ENCODE data around the gene SEC63. TPM values are rescaled to one million over a fixed set of nuclear protein-coding genes. Genes with fewer than 3 reads are reported as not detected.
"Not testable (repeated sequence)": the region's sequence is repeated elsewhere in the genome, so short reads cannot be mapped to it uniquely, and the experiment has no call there.

SEC63 gene
- total RNA-seq, 4 donors from 2014 or later = 24.6 to 50.3 (median 28.5) TPM

DNA sequence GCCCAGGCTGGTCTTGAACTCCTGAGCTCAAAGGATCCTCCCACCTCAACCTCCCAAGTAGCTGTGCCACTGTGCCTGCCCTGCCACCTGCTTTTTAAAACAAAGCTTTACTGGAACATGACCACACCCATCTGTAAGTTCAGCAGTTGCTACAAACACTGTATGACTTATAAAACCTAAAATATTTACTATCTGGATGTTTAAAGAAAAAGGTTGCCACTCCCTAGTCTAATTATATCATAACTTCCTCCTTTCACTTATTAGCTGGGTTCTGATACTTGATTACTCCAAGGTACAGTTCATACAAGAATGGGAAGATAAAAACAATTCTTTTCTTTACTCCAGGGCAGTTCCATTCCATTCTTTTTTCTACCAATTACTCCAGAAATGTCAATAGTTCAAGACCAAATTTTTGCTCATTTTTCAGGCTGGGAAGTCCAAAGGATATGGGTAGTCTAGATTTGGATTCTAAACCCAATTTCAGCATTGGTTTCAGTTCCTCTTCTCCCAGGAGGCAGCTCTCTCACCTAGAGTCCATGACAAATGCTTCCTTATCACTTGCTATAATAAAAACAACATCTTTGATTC lies 63.1 kb downstream of the SEC63 start:
- Histone ChIP-seq H3K9me3 (no peaks in the 10 kb centered on the region), H3K4me1 (peaks cover 0 to 15% (median 6%) of the 10 kb centered on the region in 4 donors), H3K27ac (peak overlapping the region; percentile 57 to 82 (median 76)), H3K36me3 (peaks cover 0 to 61% (median 16%) of the 10 kb centered on the region in 4 donors), H3K27me3 (no peaks in the 10 kb centered on the region), H3K4me3 (no peak overlapping the region)
- TF ChIP-seq, protein P1, sequence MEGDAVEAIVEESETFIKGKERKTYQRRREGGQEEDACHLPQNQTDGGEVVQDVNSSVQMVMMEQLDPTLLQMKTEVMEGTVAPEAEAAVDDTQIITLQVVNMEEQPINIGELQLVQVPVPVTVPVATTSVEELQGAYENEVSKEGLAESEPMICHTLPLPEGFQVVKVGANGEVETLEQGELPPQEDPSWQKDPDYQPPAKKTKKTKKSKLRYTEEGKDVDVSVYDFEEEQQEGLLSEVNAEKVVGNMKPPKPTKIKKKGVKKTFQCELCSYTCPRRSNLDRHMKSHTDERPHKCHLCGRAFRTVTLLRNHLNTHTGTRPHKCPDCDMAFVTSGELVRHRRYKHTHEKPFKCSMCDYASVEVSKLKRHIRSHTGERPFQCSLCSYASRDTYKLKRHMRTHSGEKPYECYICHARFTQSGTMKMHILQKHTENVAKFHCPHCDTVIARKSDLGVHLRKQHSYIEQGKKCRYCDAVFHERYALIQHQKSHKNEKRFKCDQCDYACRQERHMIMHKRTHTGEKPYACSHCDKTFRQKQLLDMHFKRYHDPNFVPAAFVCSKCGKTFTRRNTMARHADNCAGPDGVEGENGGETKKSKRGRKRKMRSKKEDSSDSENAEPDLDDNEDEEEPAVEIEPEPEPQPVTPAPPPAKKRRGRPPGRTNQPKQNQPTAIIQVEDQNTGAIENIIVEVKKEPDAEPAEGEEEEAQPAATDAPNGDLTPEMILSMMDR (IDR thresholded peaks at IDR 0.05) = no peak
- TF ChIP-seq POLR2AphosphoS5 (IDR thresholded peaks at IDR 0.05) = peak in 1 of 3 donors; percentile 22
- TF ChIP-seq EP300 (IDR thresholded peaks at IDR 0.05; ENCODE audit: low read depth) = no peak
- intact Hi-C loops (cut with DNase I; ENCODE audit: low total_unique reads) (loop anchor here (5.0 kb wide), 1 partner anchor 157 kb away; no protein-coding TSS in a partner anchor), in situ Hi-C loops (cut with MboI; ENCODE audit: low pct_ligation_motif_present in 1 of 4, low pct_unique_long_range_greater_than_20kb in 1 of 4, low sequenced_read_pairs in 3 of 4) (no loop called here)
- DNase-seq = peak; percentile 67

DNA sequence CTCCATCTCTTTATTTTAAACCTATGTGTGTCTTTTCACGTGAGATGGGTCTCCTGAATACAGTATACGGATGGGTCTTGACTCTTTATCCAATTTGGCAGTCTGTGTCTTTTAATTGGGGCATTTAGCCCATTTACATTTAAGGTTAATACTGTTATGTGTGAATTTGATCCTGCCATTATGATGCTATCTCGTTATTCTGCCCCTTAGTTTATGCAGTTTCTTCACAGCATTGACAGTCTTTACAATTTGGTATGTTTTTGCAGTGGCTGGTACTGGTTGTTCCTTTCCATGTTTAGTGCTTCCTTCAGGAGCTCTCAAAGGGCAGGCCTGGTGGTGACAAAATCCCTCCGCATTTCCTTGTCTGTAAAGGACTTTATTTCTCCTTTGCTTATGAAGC lies 67.6 kb downstream of the SEC63 start:
- DNase-seq; H3K9me3 ChIP-seq; H3K27me3 ChIP-seq; H3K27ac ChIP-seq; H3K4me3 ChIP-seq; in situ Hi-C loops (cut with MboI; ENCODE audit: low pct_ligation_motif_present in 1 of 4, low pct_unique_long_range_greater_than_20kb in 1 of 4, low sequenced_read_pairs in 3 of 4): not testable (repeated sequence)
- 98 to 100% methylated on average over 4 of the region's 4 CpGs for WGBS, 2 donors (ENCODE audit: low coverage in 1 of 2)
- peaks cover 0 to 32% (median 8%) of the 10 kb centered on the region in 4 donors for H3K36me3 ChIP-seq
- peaks cover 0 to 15% (median 5%) of the 10 kb centered on the region in 4 donors for H3K4me1 ChIP-seq
- intact Hi-C loops (cut with DNase I; ENCODE audit: low total_unique reads) = loop anchor here (5.0 kb wide), 1 partner anchor 162 kb away; no protein-coding TSS in a partner anchor

GRCh38 chr6:107885950-107886349 lies 72.1 kb downstream of the SEC63 start:
- H3K9me3 ChIP-seq; H3K4me3 ChIP-seq; H3K36me3 ChIP-seq; in situ Hi-C loops (cut with MboI; ENCODE audit: low pct_ligation_motif_present in 1 of 4, low pct_unique_long_range_greater_than_20kb in 1 of 4, low sequenced_read_pairs in 3 of 4); DNase-seq; H3K27ac ChIP-seq; H3K4me1 ChIP-seq; H3K27me3 ChIP-seq; intact Hi-C loops (cut with DNase I; ENCODE audit: low total_unique reads): not testable (repeated sequence)
- WGBS, 2 donors (ENCODE audit: low coverage in 1 of 2) = 98 to 100% methylated on average over 4 to 5 of the region's 5 CpGs

GRCh38 chr6:107879941-107880340 lies 78.1 kb downstream of the SEC63 start:
- Histone ChIP-seq H3K36me3 (peaks cover 0 to 19% (median 9%) of the 10 kb centered on the region in 4 donors), H3K4me3 (no peak overlapping the region), H3K27ac (no peak overlapping the region), H3K9me3 (no peaks in the 10 kb centered on the region), H3K27me3 (no peaks in the 10 kb centered on the region), H3K4me1 (no peaks in the 10 kb centered on the region)
- DNase-seq = no peak
- intact Hi-C loops (cut with DNase I; ENCODE audit: low total_unique reads) (no loop called here), in situ Hi-C loops (cut with MboI; ENCODE audit: low pct_ligation_motif_present in 1 of 4, low pct_unique_long_range_greater_than_20kb in 1 of 4, low sequenced_read_pairs in 3 of 4) (no loop called here)
- TF ChIP-seq, protein P1 (IDR thresholded peaks at IDR 0.05) = no peak
- TF ChIP-seq POLR2A (IDR thresholded peaks at IDR 0.05) (no peak), POLR2AphosphoS5 (IDR thresholded peaks at IDR 0.05) (no peak), EP300 (IDR thresholded peaks at IDR 0.05; ENCODE audit: low read depth) (no peak)
- 68 to 100% methylated on average over 2 to 3 of the region's 3 CpGs for WGBS, 2 donors (ENCODE audit: low coverage in 1 of 2)

DNA sequence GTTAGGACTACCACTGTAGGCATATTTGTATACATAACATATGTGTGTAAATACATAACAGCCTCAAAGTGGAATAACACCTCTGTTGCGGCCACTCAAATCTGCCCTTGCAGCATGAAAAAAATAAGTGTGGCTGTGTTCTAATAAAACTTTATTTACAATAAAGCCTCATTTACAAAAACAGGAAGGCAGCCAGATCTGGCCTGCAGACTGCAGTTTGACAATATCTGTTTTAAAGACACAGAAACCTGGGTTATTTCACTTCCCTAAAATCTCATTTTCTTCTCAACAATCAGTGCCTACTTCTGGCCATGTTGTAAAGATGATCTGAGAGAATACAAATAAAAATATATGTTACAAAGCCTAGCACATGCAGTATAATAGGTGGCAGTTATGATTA lies 80.0 kb downstream of the SEC63 start:
- in situ Hi-C loops (cut with MboI; ENCODE audit: low pct_ligation_motif_present in 1 of 4, low pct_unique_long_range_greater_than_20kb in 1 of 4, low sequenced_read_pairs in 3 of 4) = no loop called here

More for the DNA sequence above, 80.0 kb downstream of the SEC63 start:
- DNase-seq = no peak
- Histone ChIP-seq H3K4me1 (no peaks in the 10 kb centered on the region), H3K27ac (no peak overlapping the region), H3K36me3 (peaks cover 0 to 19% (median 9%) of the 10 kb centered on the region in 4 donors), H3K9me3 (no peaks in the 10 kb centered on the region), H3K4me3 (no peak overlapping the region), H3K27me3 (no peaks in the 10 kb centered on the region)
- WGBS, 2 donors (ENCODE audit: low coverage in 1 of 2) = 100% methylated on average over 1 of the region's 1 CpG
- TF ChIP-seq, protein P1 (IDR thresholded peaks at IDR 0.05) = no peak
- TF ChIP-seq POLR2A (IDR thresholded peaks at IDR 0.05) (no peak), EP300 (IDR thresholded peaks at IDR 0.05; ENCODE audit: low read depth) (no peak), POLR2AphosphoS5 (IDR thresholded peaks at IDR 0.05) (no peak)
- intact Hi-C loops (cut with DNase I; ENCODE audit: low total_unique reads) = no loop called here
